Measurements from ENCODE around the gene CCL23.

Gene CCL23

DNA sequence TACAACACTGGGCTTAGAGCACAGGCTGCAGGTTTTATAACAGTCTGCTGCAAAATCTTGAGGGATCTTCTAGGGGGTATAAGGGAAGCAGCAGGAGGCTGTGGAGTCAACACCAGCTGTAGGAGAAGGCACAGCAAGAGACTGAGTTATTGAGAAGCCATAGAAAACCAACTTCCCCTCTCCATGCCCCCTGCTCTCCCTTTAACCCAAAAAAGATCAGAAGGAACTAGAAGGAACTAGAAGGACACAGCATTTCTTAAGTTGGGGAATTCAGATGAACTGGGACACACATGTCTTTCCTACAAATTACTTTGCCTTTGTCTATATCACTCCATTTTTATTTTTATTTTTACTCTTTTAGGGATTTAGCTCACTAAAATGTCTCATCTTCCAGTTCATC lies 40.1 kb upstream of the CCL23 start:
- DNase-seq (ENCODE audit: extremely low read depth, insufficient read length): no peak
- Histone ChIP-seq H3K36me3 (ENCODE audit: control insufficient read depth, insufficient read depth, low read length) (no peaks in the 10 kb centered on the region), H3K4me3 (replicated peaks; ENCODE audit: low read depth, low read length) (no peak overlapping the region), H3K27me3 (replicated peaks; ENCODE audit: control insufficient read depth, insufficient read depth, low read length) (no peaks in the 10 kb centered on the region)
- no peak for TF ChIP-seq CTCF (IDR thresholded peaks at IDR 0.05; ENCODE audit: insufficient read depth, low read length, poor library complexity, severe bottlenecking)

DNA sequence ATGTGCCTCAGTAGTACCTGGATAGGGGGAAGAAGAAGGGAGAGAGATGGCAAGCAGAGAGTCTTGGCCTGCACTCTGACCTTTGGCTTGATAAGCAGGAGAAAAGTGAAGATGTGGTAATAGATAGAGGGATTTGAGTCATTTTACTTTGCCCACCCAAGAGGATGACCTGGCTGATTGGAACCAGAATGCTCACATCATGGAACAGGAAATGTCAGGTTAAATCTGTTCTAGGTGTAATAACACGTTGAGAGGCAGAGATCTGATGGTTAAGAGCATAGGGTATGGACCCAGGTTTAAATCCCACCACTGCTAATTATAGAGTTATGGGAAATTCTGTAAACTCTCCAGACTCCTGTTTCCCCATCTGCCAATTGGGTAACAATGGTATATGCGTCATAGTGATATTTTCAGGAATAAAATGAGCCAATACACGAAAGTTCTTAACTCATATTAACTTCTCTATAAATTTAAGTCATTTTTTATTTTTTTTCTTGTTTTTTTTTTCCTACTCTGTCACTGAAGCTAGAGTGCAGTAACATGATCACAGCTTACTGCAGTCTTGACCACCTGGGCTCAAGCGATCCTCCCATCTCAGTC lies 38.2 kb upstream of the CCL23 start:
- Histone ChIP-seq H3K27me3 (replicated peaks; ENCODE audit: control insufficient read depth, insufficient read depth, low read length) (no peaks in the 10 kb centered on the region), H3K36me3 (ENCODE audit: control insufficient read depth, insufficient read depth, low read length) (no peaks in the 10 kb centered on the region), H3K4me3 (replicated peaks; ENCODE audit: low read depth, low read length) (no peak overlapping the region)
- no peak for DNase-seq (ENCODE audit: extremely low read depth, insufficient read length)
- no peak for TF ChIP-seq CTCF (IDR thresholded peaks at IDR 0.05; ENCODE audit: insufficient read depth, low read length, poor library complexity, severe bottlenecking)

- no peak for TF ChIP-seq CTCF (IDR thresholded peaks at IDR 0.05; ENCODE audit: insufficient read depth, low read length, poor library complexity, severe bottlenecking)
Observed at GRCh38 chr17:36055171-36055570, 37.4 kb upstream of the CCL23 start.

DNA sequence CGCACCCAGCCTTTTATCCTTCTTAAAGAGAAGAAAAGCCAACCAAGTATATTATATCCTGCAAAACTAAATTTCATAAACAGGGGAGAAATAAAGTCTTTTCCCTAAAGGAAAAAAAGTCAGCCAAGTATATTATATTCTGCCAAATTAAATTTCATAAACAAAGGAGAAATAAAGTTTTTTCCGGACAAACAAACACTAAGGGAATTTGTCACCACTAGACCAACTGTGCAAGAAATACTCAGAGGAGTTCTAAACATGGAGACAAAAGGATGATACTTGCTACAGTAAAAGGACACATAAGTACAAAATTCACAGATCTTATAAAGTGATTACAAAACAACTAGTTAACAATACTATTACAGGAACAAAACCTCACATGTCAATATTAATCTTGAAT lies 31.9 kb upstream of the CCL23 start:
- no peak for DNase-seq (ENCODE audit: extremely low read depth, insufficient read length)
- no peak for TF ChIP-seq CTCF (IDR thresholded peaks at IDR 0.05; ENCODE audit: insufficient read depth, low read length, poor library complexity, severe bottlenecking)
- Histone ChIP-seq H3K4me3 (replicated peaks; ENCODE audit: low read depth, low read length) (no peak overlapping the region), H3K36me3 (ENCODE audit: control insufficient read depth, insufficient read depth, low read length) (no peaks in the 10 kb centered on the region), H3K27me3 (replicated peaks; ENCODE audit: control insufficient read depth, insufficient read depth, low read length) (no peaks in the 10 kb centered on the region)

More at GRCh38 chr17:36055171-36055570, 37.4 kb upstream of the CCL23 start:
- Histone ChIP-seq H3K27me3 (replicated peaks; ENCODE audit: control insufficient read depth, insufficient read depth, low read length) (no peaks in the 10 kb centered on the region), H3K36me3 (ENCODE audit: control insufficient read depth, insufficient read depth, low read length) (no peaks in the 10 kb centered on the region), H3K4me3 (replicated peaks; ENCODE audit: low read depth, low read length) (no peak overlapping the region)
- no peak for DNase-seq (ENCODE audit: extremely low read depth, insufficient read length)

DNA sequence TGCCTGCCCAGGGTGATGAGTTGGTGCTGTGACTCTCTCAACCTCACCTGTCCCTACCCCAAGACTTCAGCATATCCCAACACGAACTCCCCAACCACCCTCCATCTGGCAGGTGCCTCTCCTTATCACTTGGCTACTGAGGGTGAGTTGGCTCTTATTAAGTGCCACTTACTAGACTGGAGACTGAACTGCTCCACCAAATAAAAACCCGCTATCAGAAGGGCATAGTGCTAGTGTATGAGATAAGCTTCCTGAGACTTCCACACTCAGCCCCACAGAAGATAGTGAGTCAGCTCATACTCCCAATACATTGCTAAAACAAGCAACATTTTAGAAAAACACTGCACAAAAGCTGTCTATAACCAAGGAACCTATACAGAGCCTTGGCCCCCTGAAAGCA lies 30.3 kb upstream of the CCL23 start:
- no peak overlapping the region for H3K4me3 ChIP-seq (replicated peaks; ENCODE audit: low read depth, low read length)
- TF ChIP-seq CTCF (IDR thresholded peaks at IDR 0.05; ENCODE audit: insufficient read depth, low read length, poor library complexity, severe bottlenecking): no peak
- H3K36me3 ChIP-seq (ENCODE audit: control insufficient read depth, insufficient read depth, low read length): no peaks in the 10 kb centered on the region
- no peak for DNase-seq (ENCODE audit: extremely low read depth, insufficient read length)
- H3K27me3 ChIP-seq (replicated peaks; ENCODE audit: control insufficient read depth, insufficient read depth, low read length): no peaks in the 10 kb centered on the region

DNA sequence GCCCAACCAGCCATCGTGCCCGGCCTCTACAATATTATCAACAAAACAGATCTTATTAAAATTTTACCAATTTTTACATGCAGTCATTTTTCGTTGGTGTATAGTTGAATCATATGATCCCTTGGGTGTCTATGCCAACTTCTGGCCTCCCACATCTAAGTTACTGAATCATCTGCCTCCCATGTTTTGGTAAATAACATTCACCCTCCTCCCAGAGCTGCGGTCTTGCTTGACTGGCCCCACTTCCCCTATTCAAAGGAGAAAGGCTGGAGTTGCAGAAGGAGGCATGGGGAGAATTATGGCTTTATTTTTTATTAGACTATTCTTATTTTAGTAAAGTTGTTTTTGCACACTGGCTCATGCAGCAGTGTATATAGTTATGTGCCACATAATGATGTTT lies 18.5 kb upstream of the CCL23 start:
- no peak overlapping the region for H3K4me3 ChIP-seq (replicated peaks; ENCODE audit: low read depth, low read length)
- no peak for TF ChIP-seq CTCF (IDR thresholded peaks at IDR 0.05; ENCODE audit: insufficient read depth, low read length, poor library complexity, severe bottlenecking)
- DNase-seq (ENCODE audit: extremely low read depth, insufficient read length): no peak

More for the DNA sequence above, 18.5 kb upstream of the CCL23 start:
- H3K27me3 ChIP-seq (replicated peaks; ENCODE audit: control insufficient read depth, insufficient read depth, low read length): no peaks in the 10 kb centered on the region
- no peaks in the 10 kb centered on the region for H3K36me3 ChIP-seq (ENCODE audit: control insufficient read depth, insufficient read depth, low read length)
